ENCODE data around the gene NRTN. TPM values are rescaled to one million over a fixed set of nuclear protein-coding genes. Genes with fewer than 3 reads are reported as not detected.
"Not testable (repeated sequence)": the region's sequence is repeated elsewhere in the genome, so short reads cannot be mapped to it uniquely, and the experiment has no call there.

NRTN gene
- total RNA-seq, 1 donor from 2014 or later = 0.85 TPM

DNA sequence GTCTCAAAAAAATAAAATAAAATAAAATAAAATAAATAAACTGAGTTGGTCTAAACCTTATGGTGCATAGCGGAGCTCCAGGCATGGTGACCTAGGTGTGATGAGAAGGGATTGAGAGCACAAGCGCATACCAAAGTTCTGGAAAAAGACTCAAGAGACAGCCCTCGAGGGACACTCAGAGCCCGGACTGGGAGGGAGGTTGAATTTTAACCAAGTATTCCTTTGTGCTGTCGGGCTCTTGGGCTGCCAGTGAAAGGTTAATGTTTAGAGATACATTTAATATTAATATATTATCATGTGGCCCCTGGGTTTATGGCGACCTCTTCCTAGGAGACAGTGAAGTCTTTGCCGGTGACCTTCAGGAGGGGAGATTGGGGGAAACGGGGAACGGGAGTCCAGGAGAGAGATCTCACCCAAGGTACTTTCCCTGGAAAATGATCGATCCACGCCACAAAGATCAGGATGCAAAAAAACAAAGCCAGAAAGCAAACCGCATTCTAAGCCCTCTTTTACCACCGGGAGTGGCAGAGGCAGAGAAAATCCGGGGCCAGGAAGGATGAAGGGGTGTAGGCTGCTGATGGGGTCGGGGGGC, 33.0 kb downstream of the NRTN start:
- TF ChIP-seq, protein P1, sequence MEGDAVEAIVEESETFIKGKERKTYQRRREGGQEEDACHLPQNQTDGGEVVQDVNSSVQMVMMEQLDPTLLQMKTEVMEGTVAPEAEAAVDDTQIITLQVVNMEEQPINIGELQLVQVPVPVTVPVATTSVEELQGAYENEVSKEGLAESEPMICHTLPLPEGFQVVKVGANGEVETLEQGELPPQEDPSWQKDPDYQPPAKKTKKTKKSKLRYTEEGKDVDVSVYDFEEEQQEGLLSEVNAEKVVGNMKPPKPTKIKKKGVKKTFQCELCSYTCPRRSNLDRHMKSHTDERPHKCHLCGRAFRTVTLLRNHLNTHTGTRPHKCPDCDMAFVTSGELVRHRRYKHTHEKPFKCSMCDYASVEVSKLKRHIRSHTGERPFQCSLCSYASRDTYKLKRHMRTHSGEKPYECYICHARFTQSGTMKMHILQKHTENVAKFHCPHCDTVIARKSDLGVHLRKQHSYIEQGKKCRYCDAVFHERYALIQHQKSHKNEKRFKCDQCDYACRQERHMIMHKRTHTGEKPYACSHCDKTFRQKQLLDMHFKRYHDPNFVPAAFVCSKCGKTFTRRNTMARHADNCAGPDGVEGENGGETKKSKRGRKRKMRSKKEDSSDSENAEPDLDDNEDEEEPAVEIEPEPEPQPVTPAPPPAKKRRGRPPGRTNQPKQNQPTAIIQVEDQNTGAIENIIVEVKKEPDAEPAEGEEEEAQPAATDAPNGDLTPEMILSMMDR (IDR thresholded peaks at IDR 0.05) = no peak
- intact Hi-C loops (cut with DNase I) = no loop called here
- Histone ChIP-seq H3K4me3 (no peak overlapping the region), H3K27ac (no peak overlapping the region), H3K9me3 (no peaks in the 10 kb centered on the region), H3K4me1 (no peaks in the 10 kb centered on the region), H3K27me3 (no peaks in the 10 kb centered on the region), H3K36me3 (no peaks in the 10 kb centered on the region)
- no peak for DNase-seq (ENCODE audit: low spot score in 2 of 2)

DNA sequence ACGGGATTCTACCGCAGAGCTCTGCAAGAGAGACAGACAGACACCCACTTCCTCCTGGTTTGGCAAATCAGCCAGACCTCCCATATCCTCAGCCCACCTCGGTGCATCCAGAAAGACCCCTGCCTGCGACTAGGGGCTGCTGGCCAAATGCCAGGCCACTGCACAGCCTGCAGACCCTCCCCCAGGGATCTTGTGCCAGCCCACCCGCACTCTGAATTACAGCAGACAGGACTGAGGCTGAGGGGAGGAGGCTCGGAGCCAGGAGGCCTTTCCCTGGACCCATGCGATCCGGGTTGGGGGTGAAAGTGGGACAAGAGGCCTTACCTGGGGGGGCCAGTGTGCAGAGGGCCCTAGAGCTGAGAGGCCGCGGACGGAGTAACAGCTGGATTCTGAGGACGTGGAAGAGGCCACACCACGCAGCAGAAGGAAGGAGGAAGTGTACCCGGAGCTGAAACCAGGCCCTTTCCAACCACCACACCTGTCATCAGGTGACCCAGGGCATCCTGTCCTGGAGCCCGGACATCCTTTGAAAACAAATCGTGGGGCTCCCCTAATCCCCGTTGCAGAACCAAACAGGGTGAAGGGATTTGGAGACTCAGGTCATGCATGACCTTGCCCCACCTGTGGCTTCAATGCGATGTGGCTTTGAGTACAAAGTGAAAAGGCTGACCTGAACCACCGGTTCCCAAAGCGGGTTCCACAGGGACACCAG, 33.6 kb downstream of the NRTN start:
- intact Hi-C loops (cut with DNase I) = no loop called here
- Histone ChIP-seq H3K9me3 (no peaks in the 10 kb centered on the region), H3K4me3 (no peak overlapping the region), H3K27ac (no peak overlapping the region), H3K36me3 (no peaks in the 10 kb centered on the region), H3K27me3 (no peaks in the 10 kb centered on the region), H3K4me1 (no peaks in the 10 kb centered on the region)
- TF ChIP-seq, protein P1 (IDR thresholded peaks at IDR 0.05) = no peak
- no peak for DNase-seq (ENCODE audit: low spot score in 2 of 2)

DNA sequence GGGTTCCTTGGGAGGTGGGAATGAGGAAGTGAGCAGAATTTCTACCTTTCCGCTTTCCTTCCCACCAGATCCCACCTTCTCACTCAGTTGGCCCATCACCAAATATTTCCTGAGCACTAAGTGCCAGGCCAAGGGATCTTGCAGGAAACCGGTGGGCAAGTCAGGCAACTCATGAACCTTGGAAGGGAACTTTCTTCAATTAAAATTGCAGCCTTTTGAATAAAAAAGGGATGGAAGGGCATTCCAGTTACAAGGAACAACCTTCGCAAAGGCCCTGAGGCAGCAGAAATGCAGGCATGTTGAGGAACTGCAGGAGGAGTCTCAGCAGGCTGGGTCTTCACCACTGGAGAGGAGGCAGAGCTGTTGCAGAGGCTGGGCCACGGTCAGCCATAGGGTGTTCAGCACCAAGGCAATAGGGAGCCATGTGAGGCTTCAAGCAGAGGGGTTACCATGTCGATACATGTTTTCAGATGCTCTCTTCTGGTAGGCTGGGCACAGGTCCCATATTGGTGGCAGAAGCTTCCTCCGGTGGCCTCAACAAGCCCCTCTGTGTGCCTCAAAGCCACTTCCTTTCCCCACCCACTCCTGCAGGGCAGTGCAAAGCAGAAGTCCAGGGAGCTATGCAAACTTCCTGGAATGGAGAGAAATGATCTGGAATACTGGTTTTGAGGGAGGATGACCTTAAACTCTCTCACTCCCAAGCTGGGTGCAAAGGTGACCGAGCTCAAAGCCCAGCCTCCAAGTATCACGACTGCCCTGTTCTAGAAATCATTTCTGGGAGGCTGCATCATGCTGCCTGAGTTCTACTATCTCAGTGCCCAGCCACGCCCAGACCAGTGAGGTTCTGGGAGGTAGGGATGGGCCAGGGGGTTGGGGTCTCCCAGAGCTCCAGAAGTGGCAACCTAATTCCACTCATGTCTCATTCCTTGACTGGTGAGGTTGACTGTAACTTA, 34.5 kb downstream of the NRTN start, which contains the start of gene FUT6:
FUT6 (minus strand) TSS at position 638 of the 953 bp plus-strand sequence. CDS start 7,135 bp downstream, outside the sequence.
- DNase-seq (ENCODE audit: low spot score in 2 of 2) = no peak
- Histone ChIP-seq H3K27ac (no peak within 1 kb of the TSS), H3K9me3 (no peaks in the 10 kb centered on the region), H3K27me3 (no peaks in the 10 kb centered on the region), H3K36me3 (no peaks in the 10 kb centered on the region), H3K4me1 (no peaks in the 10 kb centered on the region), H3K4me3 (no peak within 1 kb of the TSS)
- TF ChIP-seq, protein P1 (IDR thresholded peaks at IDR 0.05) = no peak
- intact Hi-C loops (cut with DNase I) = no loop called here

DNA sequence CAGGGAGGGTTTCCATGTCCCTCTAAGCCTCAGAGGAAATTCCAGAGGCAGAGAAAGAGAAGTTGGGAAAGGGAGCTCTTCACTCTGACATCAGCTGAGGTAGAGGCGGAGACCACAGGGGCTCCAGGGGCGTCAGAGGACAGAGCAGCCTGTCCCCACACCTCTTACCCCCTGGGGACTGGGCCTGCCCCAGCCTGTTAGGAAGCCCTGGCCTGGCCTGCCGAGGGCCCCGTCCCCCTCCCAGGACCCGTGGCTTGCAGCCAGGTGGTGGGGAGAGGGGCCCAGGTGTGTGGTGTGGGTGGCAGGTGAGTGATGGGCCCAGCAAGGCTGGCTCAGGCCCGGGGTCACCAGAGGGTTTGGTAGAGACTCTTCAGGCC, 36.9 kb downstream of the NRTN start:
- H3K36me3 ChIP-seq; intact Hi-C loops (cut with DNase I); H3K9me3 ChIP-seq; DNase-seq (ENCODE audit: low spot score in 2 of 2); H3K27ac ChIP-seq; H3K4me3 ChIP-seq; H3K4me1 ChIP-seq; H3K27me3 ChIP-seq: not testable (repeated sequence)

DNA sequence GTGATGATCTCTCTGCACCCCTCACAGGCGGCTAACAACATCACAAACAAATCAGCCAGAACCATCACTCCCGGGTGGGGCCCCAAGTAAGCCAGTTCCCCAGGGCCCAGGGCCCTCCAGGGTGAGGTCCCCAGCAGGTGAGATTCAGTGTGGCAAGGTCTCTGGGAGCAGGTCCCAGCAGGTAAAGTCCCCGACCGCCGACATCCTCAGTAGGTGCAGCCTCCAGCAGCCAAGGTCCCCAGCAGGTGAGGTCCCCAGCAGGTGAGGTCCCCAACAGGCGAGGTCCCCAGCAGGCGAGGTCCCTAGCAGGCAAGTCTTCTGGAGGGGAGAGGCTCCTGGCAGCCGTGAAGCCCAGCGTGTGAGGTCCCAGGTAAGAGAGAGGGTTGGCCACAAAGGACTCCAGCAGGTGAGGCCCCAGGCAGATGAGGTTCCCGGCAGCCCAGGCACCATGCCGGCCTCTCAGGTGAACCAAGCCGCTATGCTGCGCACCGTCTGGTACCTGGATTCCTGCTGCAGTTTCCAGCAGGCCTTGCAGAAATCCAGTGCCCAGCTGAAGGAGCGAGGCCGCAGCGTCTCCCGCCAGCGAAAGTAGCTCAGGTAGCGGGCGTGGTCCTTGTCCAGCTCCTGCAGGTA, 38.5 kb downstream of the NRTN start:
- Histone ChIP-seq H3K27me3 (no peaks in the 10 kb centered on the region), H3K4me3 (no peak overlapping the region), H3K27ac (no peak overlapping the region), H3K36me3 (no peaks in the 10 kb centered on the region), H3K9me3 (no peaks in the 10 kb centered on the region), H3K4me1 (no peaks in the 10 kb centered on the region)
- TF ChIP-seq, protein P1 (IDR thresholded peaks at IDR 0.05) = no peak
- DNase-seq (ENCODE audit: low spot score in 2 of 2) = no peak
- intact Hi-C loops (cut with DNase I) = no loop called here
